Ascending aorta (tissue), 2 donors: Measurements from ENCODE around the gene ASCL5. TPM values are rescaled to one million over a fixed set of nuclear protein-coding genes. Genes with fewer than 3 reads are reported as not detected.

Experiments used
- DNase-seq, 2 donors: peaks; one replicate each; pipeline ENCODE4 v3.0.0-alpha.2; 2019; ENCODE audit warnings: low spot score in 2 of 2
- H3K27ac ChIP-seq, 2 donors: fragments of 200-600 bp; sonication (generic); one replicate each; pipeline ENCODE4 v1.5.1; 2016 to 2017; ENCODE audit warnings: mild to moderate bottlenecking in 1 of 2
- H3K27me3 ChIP-seq: fragments of 200-600 bp; sonication (generic); one replicate; pipeline ENCODE4 v1.5.1; 2017
- H3K36me3 ChIP-seq, 2 donors: fragments of 200-600 bp; sonication (generic); one replicate each; pipeline ENCODE4 v1.5.1; 2016
- H3K4me1 ChIP-seq, 2 donors: fragments of 200-600 bp; sonication (generic); one replicate each; pipeline ENCODE4 v1.5.1; 2016 to 2017; ENCODE audit warnings: mild to moderate bottlenecking in 1 of 2
- H3K4me3 ChIP-seq, 2 donors: fragments of 200-600 bp; sonication (generic); one replicate each; pipeline ENCODE4 v1.5.1; 2016 to 2017; ENCODE audit warnings: mild to moderate bottlenecking in 1 of 2
- H3K9me3 ChIP-seq, 2 donors: fragments of 200-600 bp; sonication (generic); one replicate each; pipeline ENCODE4 v1.5.1; 2016
- intact Hi-C: fragments of 100-400 bp; cut with DNase I; formaldehyde crosslinking; loops from one replicate; pipeline ENCODE4 v1.15.1; 2023
- total RNA-seq: library from RNA; depleted of rRNA; stranded (reverse); fragments of >200 nt; gene quantifications from one replicate; pipeline ENCODE4 v1.1.0, GENCODE V29; 2016
- TF ChIP-seq, protein P1 (sequence below), 3 experiments: fragments of 200-600 bp in 2 of 3; fragments of 450-650 bp in 1 of 3; sonication (generic) in 2 of 3; IDR thresholded peaks; one replicate each; pipeline ENCODE4 v1.5.1; 2016 to 2019; ENCODE audit warnings: antibody characterized with exemption in 3 of 3, mild to moderate bottlenecking in 1 of 3, moderate library complexity in 1 of 3

Gene ASCL5
- total RNA-seq, 1 donor from 2014 or later, result not detected

DNA sequence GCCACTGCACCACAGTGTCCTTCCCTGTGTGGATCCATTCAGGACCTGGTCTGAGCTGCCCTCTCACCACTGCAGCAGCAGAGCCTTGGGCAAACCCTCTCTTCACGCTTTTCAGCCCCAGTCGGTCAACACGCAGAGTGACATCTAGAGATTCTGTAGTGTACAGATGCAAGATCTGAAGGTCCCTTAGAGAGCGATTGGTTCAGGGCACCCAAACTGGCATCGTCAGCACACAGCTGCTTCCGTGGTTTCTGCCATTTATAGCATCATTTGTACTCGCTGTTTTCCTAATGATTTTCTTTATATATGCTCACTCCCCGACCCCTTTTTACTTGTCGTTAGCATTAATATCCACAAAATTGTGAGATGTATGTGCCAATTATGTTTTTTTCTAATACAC, 1.5 kb upstream of the ASCL5 start:
- TF ChIP-seq, protein P1, sequence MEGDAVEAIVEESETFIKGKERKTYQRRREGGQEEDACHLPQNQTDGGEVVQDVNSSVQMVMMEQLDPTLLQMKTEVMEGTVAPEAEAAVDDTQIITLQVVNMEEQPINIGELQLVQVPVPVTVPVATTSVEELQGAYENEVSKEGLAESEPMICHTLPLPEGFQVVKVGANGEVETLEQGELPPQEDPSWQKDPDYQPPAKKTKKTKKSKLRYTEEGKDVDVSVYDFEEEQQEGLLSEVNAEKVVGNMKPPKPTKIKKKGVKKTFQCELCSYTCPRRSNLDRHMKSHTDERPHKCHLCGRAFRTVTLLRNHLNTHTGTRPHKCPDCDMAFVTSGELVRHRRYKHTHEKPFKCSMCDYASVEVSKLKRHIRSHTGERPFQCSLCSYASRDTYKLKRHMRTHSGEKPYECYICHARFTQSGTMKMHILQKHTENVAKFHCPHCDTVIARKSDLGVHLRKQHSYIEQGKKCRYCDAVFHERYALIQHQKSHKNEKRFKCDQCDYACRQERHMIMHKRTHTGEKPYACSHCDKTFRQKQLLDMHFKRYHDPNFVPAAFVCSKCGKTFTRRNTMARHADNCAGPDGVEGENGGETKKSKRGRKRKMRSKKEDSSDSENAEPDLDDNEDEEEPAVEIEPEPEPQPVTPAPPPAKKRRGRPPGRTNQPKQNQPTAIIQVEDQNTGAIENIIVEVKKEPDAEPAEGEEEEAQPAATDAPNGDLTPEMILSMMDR (IDR thresholded peaks at IDR 0.05), result no peak
- H3K4me1 ChIP-seq, result no peaks in the 10 kb centered on the region
- no peak overlapping the region for H3K27ac ChIP-seq
- peaks cover 0 to 4% of the 10 kb centered on the region in 2 donors for H3K36me3 ChIP-seq
- intact Hi-C loops, result no loop called here
- H3K4me3 ChIP-seq, result no peak overlapping the region
- no peak for DNase-seq
- H3K9me3 ChIP-seq, result no peaks in the 10 kb centered on the region
- no peaks in the 10 kb centered on the region for H3K27me3 ChIP-seq

DNA sequence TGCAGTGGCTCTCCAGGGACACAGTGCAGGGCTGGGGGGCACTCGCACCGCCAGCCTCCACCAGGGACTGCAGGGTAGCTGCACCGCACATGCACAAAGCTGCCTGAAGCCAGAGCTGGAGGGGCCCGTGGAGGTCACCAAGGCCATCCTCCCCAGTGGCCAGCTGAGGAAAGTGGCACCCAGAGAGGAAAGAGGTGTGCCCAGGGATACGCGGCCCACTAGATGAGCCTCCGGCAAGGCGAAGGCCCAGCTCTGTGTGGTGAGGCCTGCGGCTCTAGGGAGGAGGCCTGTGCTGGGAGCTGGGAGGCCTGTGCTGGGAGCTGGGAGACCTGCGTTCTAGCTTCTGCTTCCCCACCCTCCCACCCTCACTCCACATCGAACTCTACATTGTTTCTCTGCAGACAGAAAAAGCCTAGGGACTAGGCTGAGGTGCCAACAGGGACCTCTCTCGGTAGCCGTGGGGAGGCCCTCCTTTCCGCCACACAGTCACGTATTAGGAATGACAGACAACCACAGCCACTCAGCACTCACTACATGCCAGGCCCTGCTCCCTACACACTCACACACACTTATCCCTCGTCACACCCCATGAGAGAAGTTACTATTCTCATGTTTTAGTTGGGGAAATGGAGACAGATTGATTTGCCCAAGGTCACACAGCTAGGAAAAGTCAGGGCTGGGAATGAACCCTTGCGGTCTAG, 921 bp upstream of the ASCL5 start:
- intact Hi-C loops, result no loop called here
- peaks cover 0 to 4% of the 10 kb centered on the region in 2 donors for H3K36me3 ChIP-seq
- H3K27me3 ChIP-seq, result no peaks in the 10 kb centered on the region
- H3K4me3 ChIP-seq, result no peak overlapping the region
- H3K27ac ChIP-seq, result no peak overlapping the region
- TF ChIP-seq, protein P1 (IDR thresholded peaks at IDR 0.05), result no peak
- no peak for DNase-seq
- no peaks in the 10 kb centered on the region for H3K9me3 ChIP-seq
- H3K4me1 ChIP-seq, result no peaks in the 10 kb centered on the region

DNA sequence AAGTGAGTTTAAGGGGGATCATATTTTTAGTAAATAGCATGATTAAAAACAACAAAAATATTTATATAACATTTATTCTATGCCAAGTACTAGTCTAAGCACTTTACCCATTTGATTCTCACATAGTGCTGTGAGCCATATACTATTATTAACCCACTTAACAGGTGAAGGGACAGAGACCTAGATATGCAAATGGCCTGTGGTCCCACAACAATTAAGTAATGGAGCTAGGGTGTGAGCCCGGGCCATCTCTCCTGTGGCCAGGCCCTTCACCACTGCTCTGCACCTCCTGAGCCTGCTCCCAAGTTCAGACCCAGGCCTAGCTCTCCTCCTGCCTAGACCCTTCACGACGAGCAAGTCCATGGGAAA, 537 bp downstream of the ASCL5 start:
- TF ChIP-seq, protein P1 (IDR thresholded peaks at IDR 0.05), result no peak
- no peak overlapping the region for H3K4me3 ChIP-seq
- H3K9me3 ChIP-seq, result no peaks in the 10 kb centered on the region
- H3K27ac ChIP-seq, result no peak overlapping the region
- no peaks in the 10 kb centered on the region for H3K4me1 ChIP-seq
- H3K27me3 ChIP-seq, result no peaks in the 10 kb centered on the region
- intact Hi-C loops, result no loop called here
- H3K36me3 ChIP-seq, result no peaks in the 10 kb centered on the region
- DNase-seq, result no peak

DNA sequence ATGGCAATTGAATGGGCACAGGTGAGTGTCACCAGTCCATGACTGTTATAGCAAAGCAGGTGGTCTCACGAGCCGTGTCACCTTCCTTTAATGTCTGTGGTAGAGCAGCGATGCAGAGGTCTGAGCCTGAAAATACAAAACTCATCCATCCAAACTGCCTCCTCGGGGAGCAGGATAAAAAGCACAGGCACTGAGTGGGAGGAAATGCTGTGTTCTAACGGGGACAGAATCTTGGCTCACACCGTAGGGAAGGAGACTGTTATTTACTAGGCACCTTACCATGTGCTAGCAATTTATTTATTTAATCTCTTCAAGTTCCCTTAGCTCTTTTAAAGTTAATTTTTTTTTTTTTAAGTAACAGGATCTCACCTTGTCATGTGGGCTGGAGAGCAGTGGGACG, 1.2 kb downstream of the ASCL5 start:
- no peaks in the 10 kb centered on the region for H3K36me3 ChIP-seq
- H3K4me1 ChIP-seq, result no peaks in the 10 kb centered on the region
- DNase-seq, result no peak
- no peaks in the 10 kb centered on the region for H3K9me3 ChIP-seq
- TF ChIP-seq, protein P1 (IDR thresholded peaks at IDR 0.05), result no peak
- no peaks in the 10 kb centered on the region for H3K27me3 ChIP-seq
- no peak overlapping the region for H3K4me3 ChIP-seq
- H3K27ac ChIP-seq, result no peak overlapping the region
- intact Hi-C loops, result no loop called here

DNA sequence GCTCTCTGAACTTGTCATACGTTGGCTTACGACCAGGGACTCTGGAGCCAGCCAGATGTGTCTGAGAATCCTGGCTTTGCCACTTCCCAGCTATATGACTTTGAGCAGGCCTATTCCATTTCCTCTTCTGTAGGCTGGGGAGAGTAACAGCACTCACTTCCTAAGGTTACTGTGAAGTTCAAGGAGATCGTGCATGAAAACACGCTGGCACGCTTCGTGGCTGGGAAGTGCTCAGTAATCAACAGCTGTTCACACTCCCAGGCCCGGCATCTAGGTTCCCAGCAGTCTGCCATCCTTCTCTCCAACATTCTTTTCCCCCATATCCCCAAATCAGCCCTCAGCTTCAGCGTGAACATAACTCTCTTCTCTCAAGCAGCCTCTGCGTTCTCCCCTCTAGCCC, 2.0 kb downstream of the ASCL5 start:
- H3K4me1 ChIP-seq, result no peaks in the 10 kb centered on the region
- TF ChIP-seq, protein P1 (IDR thresholded peaks at IDR 0.05), result no peak
- no peaks in the 10 kb centered on the region for H3K9me3 ChIP-seq
- H3K36me3 ChIP-seq, result no peaks in the 10 kb centered on the region
- no peak overlapping the region for H3K4me3 ChIP-seq
- H3K27ac ChIP-seq, result no peak overlapping the region
- no peak for DNase-seq
- no peaks in the 10 kb centered on the region for H3K27me3 ChIP-seq
- intact Hi-C loops, result no loop called here

DNA sequence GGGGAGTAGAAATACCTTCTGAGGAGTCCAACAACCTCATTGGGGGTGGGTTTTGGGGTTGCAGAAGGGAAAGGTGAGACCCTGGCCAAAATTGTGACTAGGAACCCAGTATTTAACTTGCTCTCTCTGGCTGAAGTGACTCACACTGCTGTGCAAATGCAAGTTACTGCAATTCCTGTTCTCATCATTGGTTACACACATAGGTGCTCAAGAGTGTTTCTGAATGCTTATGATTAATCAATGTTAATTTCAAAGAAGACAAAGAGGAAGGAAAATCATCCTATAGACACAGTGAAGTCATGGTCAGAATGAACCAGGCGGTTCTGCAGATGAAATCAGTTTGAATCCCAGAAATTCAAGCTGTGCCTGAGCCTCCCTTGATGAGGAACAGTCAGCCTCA, 3.1 kb downstream of the ASCL5 start:
- H3K27me3 ChIP-seq, result no peaks in the 10 kb centered on the region
- H3K4me3 ChIP-seq, result no peak overlapping the region
- no peaks in the 10 kb centered on the region for H3K4me1 ChIP-seq
- TF ChIP-seq, protein P1 (IDR thresholded peaks at IDR 0.05), result no peak
- H3K36me3 ChIP-seq, result no peaks in the 10 kb centered on the region
- intact Hi-C loops, result no loop called here
- no peak overlapping the region for H3K27ac ChIP-seq
- no peak for DNase-seq
- H3K9me3 ChIP-seq, result no peaks in the 10 kb centered on the region
